IMR-90 (cell line): ENCODE measurements around the gene SLC44A1. TPM values are rescaled to one million over a fixed set of nuclear protein-coding genes. Genes with fewer than 3 reads are reported as not detected.

Experiments
- ATAC-seq: fragments of 200-7000 bp; cut with Tn5 transposase; 2 replicates; pipeline ENCODE4 v1.9.1; 2020; ENCODE audit warnings: low read depth, mild to moderate bottlenecking, moderate library complexity
- BruUV-seq: library from RNA; stranded (reverse); fragments of 400-500 nt; replicated peaks from 2 replicates; lab custom pipeline; 2021; lab: Mats Ljungman, UMichigan
- CTCF ChIA-PET: fragments of 300-600 bp; formaldehyde crosslinking; extraction: SDS; loops from one replicate; lab custom pipeline; 2021; ENCODE audit warnings: antibody characterized with exemption; lab: Yijun Ruan, JAX
- POLR2A ChIA-PET: fragments of 300-600 bp; sonication (Branson Sonifier 250); formaldehyde crosslinking; loops from one replicate; lab custom pipeline; 2022; ENCODE audit warnings: antibody characterized with exemption; ENCODE audit not compliant: unreplicated experiment; lab: Charles Lee
- DNase-seq: peaks from one replicate; pipeline ENCODE4 v3.0.0; 2013
- H2AFZ ChIP-seq: replicated peaks from 2 replicates; pipeline ENCODE3; 2013; ENCODE audit warnings: low read length, mild to moderate bottlenecking; ENCODE audit not compliant: poor library complexity
- H2AK5ac ChIP-seq: 2 replicates; pipeline ENCODE4 v1.6.1; 2013; ENCODE audit warnings: low read depth, low read length, inconsistent platforms
- H2AK9ac ChIP-seq: replicated peaks from 2 replicates; pipeline ENCODE3; 2013; ENCODE audit warnings: mild to moderate bottlenecking, low read depth, low read length, moderate library complexity; ENCODE audit not compliant: poor library complexity
- H2BK120ac ChIP-seq: 2 replicates; pipeline ENCODE4 v1.6.1; 2013; ENCODE audit warnings: low read depth, low read length, inconsistent platforms
- H2BK15ac ChIP-seq: 3 replicates; pipeline ENCODE4 v1.6.1; 2013; ENCODE audit warnings: low read depth, low read length, inconsistent platforms
- H2BK20ac ChIP-seq: 2 replicates; pipeline ENCODE4 v1.6.1; 2013; ENCODE audit warnings: low read depth, mild to moderate bottlenecking, inconsistent platforms, low read length, moderate library complexity
- H2BK5ac ChIP-seq: 2 replicates; pipeline ENCODE4 v1.6.1; 2013; ENCODE audit warnings: mild to moderate bottlenecking, low read depth, low read length, inconsistent platforms; ENCODE audit not compliant: poor library complexity, severe bottlenecking
- H3K14ac ChIP-seq: replicated peaks from 2 replicates; pipeline ENCODE4 v1.6.1; 2013; ENCODE audit warnings: low read depth, low read length, inconsistent platforms
- H3K18ac ChIP-seq: 2 replicates; pipeline ENCODE4 v1.6.1; 2013; ENCODE audit warnings: low read depth, low read length, control low read depth
- H3K23ac ChIP-seq: 2 replicates; pipeline ENCODE4 v1.6.1; 2013; ENCODE audit warnings: low read depth, low read length, inconsistent platforms
- H3K27ac ChIP-seq: 2 replicates; pipeline ENCODE4 v1.5.1; 2013; ENCODE audit warnings: mild to moderate bottlenecking, control low read depth, low read length; ENCODE audit not compliant: insufficient read depth
- H3K27me3 ChIP-seq: 2 replicates; pipeline ENCODE4 v1.6.1; 2013; ENCODE audit warnings: low read length; ENCODE audit not compliant: control insufficient read depth, insufficient read depth
- H3K36me3 ChIP-seq: 2 replicates; pipeline ENCODE4 v1.6.1; 2013; ENCODE audit warnings: low read length, mixed read lengths; ENCODE audit not compliant: control insufficient read depth, insufficient read depth
- H3K4ac ChIP-seq: 2 replicates; pipeline ENCODE4 v1.6.1; 2013; ENCODE audit warnings: low read depth, low read length, inconsistent platforms
- H3K4me1 ChIP-seq: 2 replicates; pipeline ENCODE4 v1.6.1; 2013; ENCODE audit warnings: low read length, mixed read lengths; ENCODE audit not compliant: control insufficient read depth, insufficient read depth
- H3K4me2 ChIP-seq: 2 replicates; pipeline ENCODE4 v1.6.1; 2013; ENCODE audit warnings: low read depth, mild to moderate bottlenecking, control low read depth, low read length, moderate library complexity
- H3K4me3 ChIP-seq: 2 replicates; pipeline ENCODE4 v1.5.1; 2013; ENCODE audit warnings: low read depth, mild to moderate bottlenecking, control low read depth, low read length, moderate library complexity; ENCODE audit not compliant: insufficient read depth
- H3K56ac ChIP-seq: 2 replicates; pipeline ENCODE4 v1.6.1; 2013; ENCODE audit warnings: low read length, inconsistent platforms; ENCODE audit not compliant: insufficient read depth; ENCODE audit errors: extremely low read depth
- H3K79me1 ChIP-seq, 2 experiments: 2 replicates each; pipeline ENCODE4 v1.6.1; 2013; ENCODE audit warnings: low read length in 2 of 2, inconsistent platforms in 1 of 2, low read depth in 1 of 2
- H3K9ac ChIP-seq: 2 replicates; pipeline ENCODE4 v1.6.1; 2013; ENCODE audit warnings: low read depth, low read length, control low read depth
- H3K9me1 ChIP-seq: 2 replicates; pipeline ENCODE4 v1.6.1; 2013; ENCODE audit warnings: low read length, inconsistent platforms; ENCODE audit not compliant: insufficient read depth
- H3K9me3 ChIP-seq: 2 replicates; pipeline ENCODE4 v1.6.1; 2013; ENCODE audit warnings: low read length; ENCODE audit not compliant: control insufficient read depth, insufficient read depth
- H4K20me1 ChIP-seq: 2 replicates; pipeline ENCODE4 v1.6.1; 2013; ENCODE audit warnings: low read length, inconsistent platforms; ENCODE audit not compliant: insufficient read depth
- H4K5ac ChIP-seq: 2 replicates; pipeline ENCODE4 v1.6.1; 2013; ENCODE audit warnings: mild to moderate bottlenecking, low read depth, low read length, control low read depth
- H4K8ac ChIP-seq, 2 experiments: 2 replicates each; pipeline ENCODE4 v1.6.1; 2013; ENCODE audit warnings: low read depth in 2 of 2, low read length in 2 of 2, control low read depth in 1 of 2, inconsistent platforms in 1 of 2
- H4K91ac ChIP-seq: 2 replicates; pipeline ENCODE4 v1.6.1; 2013; ENCODE audit warnings: low read depth, low read length, inconsistent platforms; ENCODE audit not compliant: insufficient read depth
- BHLHE40 ChIP-seq: fragments of 150-350 bp; IDR thresholded peaks from 2 replicates; pipeline ENCODE4 v1.6.1; 2016; ENCODE audit warnings: mild to moderate bottlenecking, low read depth, low read length
- CEBPB ChIP-seq: IDR thresholded peaks from 2 replicates; pipeline ENCODE4 v1.6.1; 2012; ENCODE audit warnings: low read depth, low read length, improper control_type of control experiment
- CHD1 ChIP-seq: IDR thresholded peaks from 2 replicates; pipeline ENCODE4 v1.6.1; 2012; ENCODE audit warnings: low read depth, low read length, improper control_type of control experiment
- MAFK ChIP-seq: IDR thresholded peaks from 2 replicates; pipeline ENCODE4 v1.6.1; 2012; ENCODE audit warnings: low read depth, low read length, improper control_type of control experiment
- MAZ ChIP-seq: IDR thresholded peaks from 2 replicates; pipeline ENCODE4 v1.6.1; 2012; ENCODE audit warnings: low read depth, mild to moderate bottlenecking, low read length, improper control_type of control experiment, moderate library complexity, borderline replicate concordance
- POLR2A ChIP-seq: IDR thresholded peaks from 2 replicates; pipeline ENCODE4 v1.6.1; 2012; ENCODE audit warnings: mild to moderate bottlenecking, low read depth, low read length
- RFX5 ChIP-seq: IDR thresholded peaks from 2 replicates; pipeline ENCODE4 v1.8.0; 2012; ENCODE audit warnings: low read depth, mild to moderate bottlenecking, low read length, moderate library complexity
- SMC3 ChIP-seq: fragments of 150-350 bp; IDR thresholded peaks from 2 replicates; pipeline ENCODE4 v1.6.1; 2016; ENCODE audit warnings: low read depth, mild to moderate bottlenecking, antibody characterized with exemption, low read length, moderate library complexity
- WGBS, 2 experiments: methylation state at CpG; one replicate each; pipeline versions ENCODE4 v1.1.5 to v1.1.7; 2013; ENCODE audit warnings: missing lambda C conversion rate in 2 of 2; ENCODE audit not compliant: insufficient read length in 1 of 2; ENCODE audit errors: extremely low coverage in 2 of 2; 5-methylcytosine and 5-hydroxymethylcytosine counted together
- dilution Hi-C: fragments of 300-500 bp; cut with HindIII; formaldehyde crosslinking; loops from one replicate; pipeline ENCODE4 v1.14.3; 2018; ENCODE audit warnings: low sequenced_read_pairs; ENCODE audit not compliant: unreplicated experiment
- in situ Hi-C: fragments of 300-500 bp; cut with MboI; formaldehyde crosslinking; loops from 3 replicates; pipeline ENCODE4 v1.14.3; 2019; ENCODE audit warnings: low sequenced_read_pairs, inconsistent platforms, mixed read lengths
- intact Hi-C: fragments of 100-400 bp; cut with micrococcal nuclease; formaldehyde crosslinking; loops from 2 replicates; pipeline ENCODE4 v1.10.0; 2022
- polyA plus RNA-seq, 3 experiments: library from polyadenylated mRNA; depleted of rRNA; stranded (reverse); fragments of >200 nt; gene quantifications; 2 replicates each; pipeline ENCODE4 v1.2.3, GENCODE V29; 2012; ENCODE audit warnings: low replicate concordance in 1 of 3
- total RNA-seq: library from RNA; depleted of rRNA; stranded (reverse); fragments of >200 nt; gene quantifications from 2 replicates; pipeline ENCODE4 v1.2.3, GENCODE V29; 2012

SLC44A1 gene
- total and polyA plus RNA-seq, 2 of the 4 experiments (the other 2 are of a cell fraction): 5.2 to 21.7 TPM

GRCh38 chr9:105415662-105415980 lies 171.2 kb downstream of the SLC44A1 start:
- Histone ChIP-seq H3K23ac (no peak overlapping the region), H4K91ac (no peak overlapping the region), H2BK5ac (no peak overlapping the region), H2AK9ac (no peak overlapping the region), H3K4ac (no peak overlapping the region), H3K56ac (no peak overlapping the region), H3K27me3 (no peaks in the 10 kb centered on the region), H3K18ac (no peak overlapping the region), H3K9me3 (no peaks in the 10 kb centered on the region), H4K20me1 (no peaks in the 10 kb centered on the region), H3K27ac (no peak overlapping the region), H2AFZ (no peak overlapping the region), H3K36me3 (no peaks in the 10 kb centered on the region), H2AK5ac (no peak overlapping the region), H2BK120ac (no peak overlapping the region), H3K4me1 (peaks cover 6% of the 10 kb centered on the region), H3K79me1 (no peaks in the 10 kb centered on the region), H3K9ac (no peak overlapping the region), H3K4me3 (no peak overlapping the region), H3K9me1 (no peaks in the 10 kb centered on the region), H4K5ac (no peak overlapping the region), H3K4me2 (no peak overlapping the region), H2BK20ac (no peak overlapping the region), H4K8ac (no peak overlapping the region), H3K14ac (no peak overlapping the region), H2BK15ac (no peak overlapping the region)
- CTCF ChIA-PET: interaction anchor here (0.6 to 2.0 kb wide), 8 partner anchors 10 to 552 kb away, joined by 3 to 5 read pairs (median 4); no protein-coding TSS in a partner anchor
- intact Hi-C loops: loop anchor here (10.0 kb wide), 1 partner anchor 421 kb away; no protein-coding TSS in a partner anchor
- no peak for DNase-seq
- TF ChIP-seq CEBPB (no peak), MAZ (no peak), BHLHE40 (no peak), CHD1 (no peak), SMC3 (no peak), MAFK (no peak), POLR2A (no peak), RFX5 (no peak)
- dilution Hi-C loops: no loop called here
- in situ Hi-C loops: loop anchor here (5.0 to 10.0 kb wide), 4 partner anchors 171 to 631 kb away; partner anchors contain the start of gene SLC44A1
- no TSS peak for BruUV-seq
- POLR2A ChIA-PET: interaction anchor here (0.6 kb wide), 1 partner anchor 574 kb away, joined by 5 read pairs; no protein-coding TSS in a partner anchor
- WGBS, 2 experiments: no CpG with 5 or more reads among the region's 8 CpGs
- ATAC-seq: no peak
